WTC11 (cell line): ENCODE results near the gene PCBD1. TPM values are rescaled to one million over a fixed set of nuclear protein-coding genes. Genes with fewer than 3 reads are reported as not detected.

ENCODE experiments used
- total RNA-seq: library from RNA; stranded (reverse); gene quantifications from 3 replicates; pipeline ENCODE4 v1.2.3, GENCODE V29; 2021

PCBD1 gene
- total RNA-seq, 1 experiment from 2014 or later = 32.5 TPM

Other genes starting within 250 kb of the PCBD1 start
- gene ADAMTS14, start 216.1 kb downstream of the PCBD1 start, total RNA-seq = 2.1 to 2.4 TPM (median 2.1 TPM) in 3 replicates
- not detected in 3 replicates for gene TBATA, start 103.2 kb downstream of the PCBD1 start, total RNA-seq
- gene SGPL1, start 72.6 kb downstream of the PCBD1 start, total RNA-seq = 44.3 to 48.4 TPM (median 44.6 TPM) in 3 replicates